SK-N-SH (cell line): ENCODE results near the gene KLHL26.

Experiments used
- EP300 ChIP-seq, 2 experiments: IDR thresholded peaks; 2 replicates each; pipeline versions ENCODE4 v1.4.0 to v1.6.1; 2012; ENCODE audit warnings: borderline replicate concordance in 1 of 2, low read depth in 1 of 2, low read length in 1 of 2
- EZH2phosphoT487 ChIP-seq: fragments of 200-600 bp; sonication (generic); IDR thresholded peaks from 2 replicates; pipeline ENCODE4 v1.6.1; 2017; ENCODE audit warnings: low read depth, mixed run types, mild to moderate bottlenecking, antibody characterized with exemption, moderate library complexity, borderline replicate concordance
- MXI1 ChIP-seq: IDR thresholded peaks from 2 replicates; pipeline ENCODE4 v1.6.1; 2012; ENCODE audit warnings: mild to moderate bottlenecking, low read depth, low read length, improper control_type of control experiment
- NRF1 ChIP-seq: IDR thresholded peaks from 2 replicates; pipeline ENCODE4 v1.6.1; 2012; ENCODE audit warnings: low read depth, mild to moderate bottlenecking, low read length
- POLR2AphosphoS5 ChIP-seq: IDR thresholded peaks from 2 replicates; pipeline ENCODE4 v1.6.1; 2012; ENCODE audit warnings: low read depth, low read length
- RAD21 ChIP-seq: IDR thresholded peaks from 2 replicates; pipeline ENCODE4 v1.6.1; 2012; ENCODE audit warnings: mild to moderate bottlenecking, low read length
- RFX5 ChIP-seq: IDR thresholded peaks from 2 replicates; pipeline ENCODE4 v1.6.1; 2012; ENCODE audit warnings: mild to moderate bottlenecking, improper control_type of control experiment, low read length
- SIN3A ChIP-seq: IDR thresholded peaks from 2 replicates; pipeline ENCODE4 v1.6.1; 2012; ENCODE audit warnings: low read depth, mild to moderate bottlenecking, low read length, moderate library complexity, borderline replicate concordance
- TAF1 ChIP-seq: IDR thresholded peaks from 2 replicates; pipeline ENCODE4 v1.6.1; 2012; ENCODE audit warnings: low read depth, mild to moderate bottlenecking, low read length, moderate library complexity, borderline replicate concordance
- YY1 ChIP-seq: IDR thresholded peaks from 2 replicates; pipeline ENCODE4 v1.4.0; 2012; ENCODE audit warnings: low read depth, mild to moderate bottlenecking
- TF ChIP-seq, protein P1 (sequence below): fragments of 200-600 bp; sonication (generic); IDR thresholded peaks from 2 replicates; pipeline ENCODE4 v1.6.1; 2017; ENCODE audit warnings: antibody characterized with exemption, mild to moderate bottlenecking, moderate library complexity
- TF ChIP-seq, protein P2 (sequence below): IDR thresholded peaks from 2 replicates; pipeline ENCODE4 v1.4.0; 2012; ENCODE audit warnings: low read depth
- TF ChIP-seq, protein P3 (sequence below): IDR thresholded peaks from 2 replicates; pipeline ENCODE4 v1.6.1; 2012; ENCODE audit warnings: mild to moderate bottlenecking, low read depth, low read length, moderate library complexity

DNA sequence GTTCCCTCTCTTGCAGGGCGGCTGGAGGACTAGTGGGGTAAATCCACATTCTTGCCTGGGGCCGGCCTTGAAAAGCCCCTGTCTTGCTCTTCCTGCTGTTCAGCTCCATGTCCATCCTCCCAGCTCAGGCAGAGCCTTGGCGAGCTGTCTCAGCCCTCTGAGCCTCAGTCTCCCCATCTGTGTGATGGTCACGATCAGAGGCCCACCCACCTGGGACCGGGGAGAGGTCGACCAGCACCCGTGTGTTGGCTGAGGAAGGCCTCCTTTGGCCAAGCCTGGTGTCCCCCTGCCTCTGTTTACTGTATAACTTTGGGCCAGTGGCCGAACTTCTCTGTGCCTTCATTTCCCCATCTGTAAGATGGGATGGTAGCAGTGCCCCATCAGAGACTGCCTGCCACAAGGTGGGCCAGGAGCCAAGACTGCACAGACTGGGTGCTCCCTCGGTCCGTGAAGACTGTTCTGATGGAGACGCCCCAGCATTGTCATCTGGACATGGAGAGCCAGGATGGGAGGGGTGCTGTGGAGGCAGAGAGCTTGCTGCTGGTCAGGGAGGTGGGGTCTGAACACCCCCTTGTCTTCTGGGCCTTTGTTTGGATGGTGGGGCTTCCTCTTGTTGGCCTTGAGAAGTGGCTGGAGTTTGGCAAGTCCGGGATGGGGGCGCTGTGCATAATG is 18.5 kb downstream of the KLHL26 start:
- TF ChIP-seq RAD21 (no peak), SIN3A (no peak), MXI1 (no peak), NRF1 (no peak), POLR2AphosphoS5 (no peak), TAF1 (no peak), EP300 (IDR thresholded peaks at IDR 0.05; ENCODE audit: borderline replicate concordance in 1 of 2, low read depth in 1 of 2, low read length in 1 of 2) (no peak), YY1 (no peak), EZH2phosphoT487 (no peak), RFX5 (no peak)
- TF ChIP-seq, protein P1, sequence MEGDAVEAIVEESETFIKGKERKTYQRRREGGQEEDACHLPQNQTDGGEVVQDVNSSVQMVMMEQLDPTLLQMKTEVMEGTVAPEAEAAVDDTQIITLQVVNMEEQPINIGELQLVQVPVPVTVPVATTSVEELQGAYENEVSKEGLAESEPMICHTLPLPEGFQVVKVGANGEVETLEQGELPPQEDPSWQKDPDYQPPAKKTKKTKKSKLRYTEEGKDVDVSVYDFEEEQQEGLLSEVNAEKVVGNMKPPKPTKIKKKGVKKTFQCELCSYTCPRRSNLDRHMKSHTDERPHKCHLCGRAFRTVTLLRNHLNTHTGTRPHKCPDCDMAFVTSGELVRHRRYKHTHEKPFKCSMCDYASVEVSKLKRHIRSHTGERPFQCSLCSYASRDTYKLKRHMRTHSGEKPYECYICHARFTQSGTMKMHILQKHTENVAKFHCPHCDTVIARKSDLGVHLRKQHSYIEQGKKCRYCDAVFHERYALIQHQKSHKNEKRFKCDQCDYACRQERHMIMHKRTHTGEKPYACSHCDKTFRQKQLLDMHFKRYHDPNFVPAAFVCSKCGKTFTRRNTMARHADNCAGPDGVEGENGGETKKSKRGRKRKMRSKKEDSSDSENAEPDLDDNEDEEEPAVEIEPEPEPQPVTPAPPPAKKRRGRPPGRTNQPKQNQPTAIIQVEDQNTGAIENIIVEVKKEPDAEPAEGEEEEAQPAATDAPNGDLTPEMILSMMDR = no peak
- TF ChIP-seq, protein P2, sequence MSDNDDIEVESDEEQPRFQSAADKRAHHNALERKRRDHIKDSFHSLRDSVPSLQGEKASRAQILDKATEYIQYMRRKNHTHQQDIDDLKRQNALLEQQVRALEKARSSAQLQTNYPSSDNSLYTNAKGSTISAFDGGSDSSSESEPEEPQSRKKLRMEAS = no peak
- TF ChIP-seq, protein P3, sequence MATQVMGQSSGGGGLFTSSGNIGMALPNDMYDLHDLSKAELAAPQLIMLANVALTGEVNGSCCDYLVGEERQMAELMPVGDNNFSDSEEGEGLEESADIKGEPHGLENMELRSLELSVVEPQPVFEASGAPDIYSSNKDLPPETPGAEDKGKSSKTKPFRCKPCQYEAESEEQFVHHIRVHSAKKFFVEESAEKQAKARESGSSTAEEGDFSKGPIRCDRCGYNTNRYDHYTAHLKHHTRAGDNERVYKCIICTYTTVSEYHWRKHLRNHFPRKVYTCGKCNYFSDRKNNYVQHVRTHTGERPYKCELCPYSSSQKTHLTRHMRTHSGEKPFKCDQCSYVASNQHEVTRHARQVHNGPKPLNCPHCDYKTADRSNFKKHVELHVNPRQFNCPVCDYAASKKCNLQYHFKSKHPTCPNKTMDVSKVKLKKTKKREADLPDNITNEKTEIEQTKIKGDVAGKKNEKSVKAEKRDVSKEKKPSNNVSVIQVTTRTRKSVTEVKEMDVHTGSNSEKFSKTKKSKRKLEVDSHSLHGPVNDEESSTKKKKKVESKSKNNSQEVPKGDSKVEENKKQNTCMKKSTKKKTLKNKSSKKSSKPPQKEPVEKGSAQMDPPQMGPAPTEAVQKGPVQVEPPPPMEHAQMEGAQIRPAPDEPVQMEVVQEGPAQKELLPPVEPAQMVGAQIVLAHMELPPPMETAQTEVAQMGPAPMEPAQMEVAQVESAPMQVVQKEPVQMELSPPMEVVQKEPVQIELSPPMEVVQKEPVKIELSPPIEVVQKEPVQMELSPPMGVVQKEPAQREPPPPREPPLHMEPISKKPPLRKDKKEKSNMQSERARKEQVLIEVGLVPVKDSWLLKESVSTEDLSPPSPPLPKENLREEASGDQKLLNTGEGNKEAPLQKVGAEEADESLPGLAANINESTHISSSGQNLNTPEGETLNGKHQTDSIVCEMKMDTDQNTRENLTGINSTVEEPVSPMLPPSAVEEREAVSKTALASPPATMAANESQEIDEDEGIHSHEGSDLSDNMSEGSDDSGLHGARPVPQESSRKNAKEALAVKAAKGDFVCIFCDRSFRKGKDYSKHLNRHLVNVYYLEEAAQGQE = no peak
